Mononuclear cell (primary cell): ENCODE measurements around the gene TNNT2. TPM values are rescaled to one million over a fixed set of nuclear protein-coding genes. Genes with fewer than 3 reads are reported as not detected.

ENCODE experiments used
- H3K27me3 ChIP-seq: 2 replicates; pipeline ENCODE4 v1.6.0; 2011; ENCODE audit warnings: low read length, control low read depth; ENCODE audit not compliant: insufficient read depth
- H3K4me1 ChIP-seq: 2 replicates; pipeline ENCODE4 v1.5.1; 2011; ENCODE audit warnings: mild to moderate bottlenecking, low read length, control low read depth; ENCODE audit not compliant: insufficient read depth
- H3K4me3 ChIP-seq: 2 replicates; pipeline ENCODE4 v1.5.1; 2011; ENCODE audit warnings: mild to moderate bottlenecking, low read length, moderate library complexity
- H3K9me3 ChIP-seq: 2 replicates; pipeline ENCODE4 v1.5.1; 2011; ENCODE audit warnings: low read depth, mild to moderate bottlenecking, control low read depth, low read length
- total RNA-seq: library from RNA; depleted of rRNA; stranded (reverse); fragments of >200 nt; gene quantifications from one replicate; pipeline ENCODE4 v1.2.3, GENCODE V29; 2012

Gene TNNT2
- 0.10 TPM for total RNA-seq

GRCh38 chr1:201377611-201378092, at the start of gene TNNT2:
TSS of gene TNNT2 (minus strand) at chr1:201377680. CDS start at chr1:201373254, 4,426 bp downstream.
- Histone ChIP-seq H3K4me3 (no peak within 1 kb of the TSS), H3K4me1 (no peaks in the 10 kb centered on the region), H3K27me3 (no peaks in the 10 kb centered on the region), H3K9me3 (no peaks in the 10 kb centered on the region)

DNA sequence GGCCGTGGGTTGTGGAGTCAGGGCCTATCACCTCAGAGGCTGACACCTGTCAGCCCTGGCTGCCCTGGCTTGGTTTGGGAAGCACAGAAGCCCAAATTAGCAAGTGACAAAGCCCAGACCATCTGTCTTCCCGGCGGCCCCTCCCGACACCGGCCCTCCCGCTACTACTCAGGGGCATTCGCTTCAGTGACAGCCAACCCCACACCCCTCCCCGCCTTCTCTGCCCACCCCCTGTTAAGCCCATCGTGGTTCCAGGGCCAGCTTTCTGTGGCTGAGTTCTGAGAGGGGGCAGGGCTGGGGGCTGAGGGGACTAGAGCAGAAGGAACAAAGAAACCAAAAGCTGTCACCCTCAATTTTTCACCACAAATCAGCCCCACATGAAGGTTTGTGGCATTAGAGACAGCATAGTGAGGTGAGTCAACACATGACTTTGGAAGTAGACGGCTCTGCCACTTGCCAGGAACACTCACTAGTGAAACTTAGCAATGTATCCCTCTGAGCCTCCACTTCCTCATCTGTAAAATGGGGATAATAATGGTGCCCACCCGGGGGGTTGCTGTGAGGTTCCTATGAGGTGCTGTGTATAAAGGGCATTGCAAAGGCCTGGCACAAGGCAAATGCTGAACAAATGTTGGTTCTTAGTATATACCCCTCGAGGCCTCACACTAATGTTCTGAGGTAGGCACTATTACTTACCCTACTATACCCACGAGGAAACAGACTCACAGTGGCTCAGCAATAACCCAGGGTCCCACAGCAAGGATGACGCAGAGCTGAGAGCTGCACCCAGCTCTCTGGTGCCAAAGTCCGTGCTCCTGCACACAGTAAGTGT, 49.2 kb upstream of the TNNT2 start:
- H3K4me1 ChIP-seq = peaks cover 4% of the 10 kb centered on the region
- H3K27me3 ChIP-seq = no peaks in the 10 kb centered on the region
- no peaks in the 10 kb centered on the region for H3K9me3 ChIP-seq
- H3K4me3 ChIP-seq = no peak overlapping the region

- no peak overlapping the region for H3K4me3 ChIP-seq
- no peaks in the 10 kb centered on the region for H3K9me3 ChIP-seq
- peaks cover 4% of the 10 kb centered on the region for H3K4me1 ChIP-seq
- H3K27me3 ChIP-seq = no peaks in the 10 kb centered on the region
These were observed 46.7 kb upstream of the TNNT2 start for GRCh38 chr1:201424146-201424545.

- Histone ChIP-seq H3K4me3 (no peak overlapping the region), H3K9me3 (no peaks in the 10 kb centered on the region), H3K4me1 (peaks cover 4% of the 10 kb centered on the region), H3K27me3 (no peaks in the 10 kb centered on the region)
These were observed 46.2 kb upstream of the TNNT2 start for GRCh38 chr1:201423655-201424054.

GRCh38 chr1:201422436-201423030, 45.1 kb upstream of the TNNT2 start:
- H3K4me1 ChIP-seq = no peaks in the 10 kb centered on the region
- H3K9me3 ChIP-seq = no peaks in the 10 kb centered on the region
- H3K27me3 ChIP-seq = no peaks in the 10 kb centered on the region
- no peak overlapping the region for H3K4me3 ChIP-seq

DNA sequence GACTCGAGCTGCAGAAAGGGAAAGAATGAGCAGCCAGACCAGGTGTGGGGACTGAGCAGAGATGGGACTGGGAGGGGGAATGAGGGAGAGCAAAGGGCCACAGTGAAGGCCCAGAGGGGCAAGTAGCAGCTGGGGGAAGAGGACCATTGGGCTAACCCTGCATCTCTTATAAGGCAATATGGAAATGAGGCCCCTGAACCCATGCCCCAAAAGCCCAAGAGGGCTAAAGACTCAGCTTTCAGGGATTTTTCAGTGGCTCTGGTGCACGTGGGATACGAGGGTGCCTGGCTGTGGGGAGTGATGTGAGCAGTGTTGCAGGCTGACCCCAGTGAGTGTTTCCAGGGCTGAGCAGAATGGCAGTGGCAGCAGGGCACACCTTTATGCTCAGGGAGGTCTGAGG, 44.5 kb upstream of the TNNT2 start:
- Histone ChIP-seq H3K27me3 (no peaks in the 10 kb centered on the region), H3K4me1 (no peaks in the 10 kb centered on the region), H3K4me3 (no peak overlapping the region), H3K9me3 (no peaks in the 10 kb centered on the region)

DNA sequence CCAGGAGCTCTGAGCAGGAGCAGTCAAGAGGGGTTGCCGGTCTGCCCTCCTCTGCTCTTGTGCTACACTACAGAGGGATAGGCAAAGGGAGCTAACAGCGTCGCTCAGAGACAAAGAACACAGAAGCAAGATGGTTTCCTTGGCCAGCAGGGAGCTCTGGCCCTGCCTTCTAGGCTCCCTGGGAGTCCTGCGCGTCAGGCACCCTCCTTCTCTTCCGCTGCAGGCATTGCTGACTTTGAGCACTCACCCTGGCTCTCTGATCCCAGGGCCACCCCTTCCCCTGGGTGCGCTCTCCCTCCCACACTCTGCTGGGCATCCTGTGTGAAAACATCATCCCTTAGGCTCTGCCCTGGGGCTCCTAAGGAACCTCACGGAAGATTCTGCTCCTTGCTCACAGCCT, 43.6 kb upstream of the TNNT2 start:
- Histone ChIP-seq H3K9me3 (no peaks in the 10 kb centered on the region), H3K27me3 (no peaks in the 10 kb centered on the region), H3K4me3 (no peak overlapping the region), H3K4me1 (no peaks in the 10 kb centered on the region)

GRCh38 chr1:201420608-201421002, 43.1 kb upstream of the TNNT2 start:
- Histone ChIP-seq H3K4me1 (no peaks in the 10 kb centered on the region), H3K9me3 (no peaks in the 10 kb centered on the region), H3K4me3 (no peak overlapping the region), H3K27me3 (no peaks in the 10 kb centered on the region)

GRCh38 chr1:201419746-201420607, 42.5 kb upstream of the TNNT2 start:
- Histone ChIP-seq H3K27me3 (no peaks in the 10 kb centered on the region), H3K4me3 (no peak overlapping the region), H3K9me3 (no peaks in the 10 kb centered on the region), H3K4me1 (no peaks in the 10 kb centered on the region)

GRCh38 chr1:201419256-201419655, 41.8 kb upstream of the TNNT2 start:
- Histone ChIP-seq H3K4me3 (no peak overlapping the region), H3K9me3 (no peaks in the 10 kb centered on the region), H3K27me3 (no peaks in the 10 kb centered on the region), H3K4me1 (no peaks in the 10 kb centered on the region)

DNA sequence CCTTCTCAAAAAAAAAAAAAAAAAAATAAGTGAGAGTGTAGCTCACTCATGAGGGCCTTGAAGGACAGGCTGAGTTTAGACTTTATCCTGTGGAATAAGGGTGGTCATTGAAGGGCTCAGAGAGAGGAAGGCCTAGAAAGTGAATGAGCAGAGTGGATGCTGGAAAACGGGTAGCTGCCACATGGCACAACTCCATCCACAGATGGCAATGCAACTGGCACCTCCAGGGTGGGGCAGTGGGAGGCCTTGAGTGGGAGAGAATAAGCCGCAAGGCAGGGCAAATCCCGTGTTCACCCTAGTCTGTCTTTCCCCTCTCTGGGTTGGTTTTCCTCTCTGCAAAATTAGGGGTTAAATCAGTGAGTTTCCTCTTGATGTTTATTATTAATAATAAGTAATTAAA, 41.0 kb upstream of the TNNT2 start:
- H3K27me3 ChIP-seq = no peaks in the 10 kb centered on the region
- H3K9me3 ChIP-seq = no peaks in the 10 kb centered on the region
- H3K4me1 ChIP-seq = no peaks in the 10 kb centered on the region
- no peak overlapping the region for H3K4me3 ChIP-seq

DNA sequence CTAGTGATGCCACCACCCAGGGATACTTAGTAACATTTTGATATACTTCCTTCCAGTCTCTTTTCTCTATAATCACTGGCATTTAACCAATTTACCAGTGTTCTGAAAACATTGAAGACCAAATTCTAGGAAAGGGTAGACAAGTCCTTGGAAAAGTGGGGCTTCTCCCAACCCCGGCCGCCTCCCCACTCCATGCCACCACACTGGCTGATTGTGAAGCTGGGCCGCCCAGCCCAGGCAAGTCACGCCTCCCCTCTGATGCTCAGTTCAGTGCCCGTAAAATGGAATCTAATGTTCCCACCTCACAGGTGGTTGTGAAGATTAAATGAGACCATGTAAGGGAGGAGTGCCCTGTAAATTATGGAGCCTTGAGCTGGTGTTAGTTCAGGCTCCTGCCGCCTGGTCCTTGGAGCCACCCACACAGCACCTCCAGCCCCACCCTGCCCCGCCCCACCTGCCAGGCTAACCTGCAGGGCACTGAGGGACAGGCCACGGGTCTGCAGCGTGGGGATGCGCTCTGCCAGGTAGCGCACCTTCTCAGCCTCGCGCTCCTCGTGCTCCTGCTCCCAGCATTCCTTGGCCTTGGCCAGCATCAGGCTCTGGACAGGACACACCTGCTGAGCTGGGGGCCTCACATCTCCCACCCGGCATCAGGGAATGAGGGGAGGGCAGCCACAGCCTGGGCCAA, 36.7 kb upstream of the TNNT2 start:
- Histone ChIP-seq H3K9me3 (no peaks in the 10 kb centered on the region), H3K27me3 (no peaks in the 10 kb centered on the region)

DNA sequence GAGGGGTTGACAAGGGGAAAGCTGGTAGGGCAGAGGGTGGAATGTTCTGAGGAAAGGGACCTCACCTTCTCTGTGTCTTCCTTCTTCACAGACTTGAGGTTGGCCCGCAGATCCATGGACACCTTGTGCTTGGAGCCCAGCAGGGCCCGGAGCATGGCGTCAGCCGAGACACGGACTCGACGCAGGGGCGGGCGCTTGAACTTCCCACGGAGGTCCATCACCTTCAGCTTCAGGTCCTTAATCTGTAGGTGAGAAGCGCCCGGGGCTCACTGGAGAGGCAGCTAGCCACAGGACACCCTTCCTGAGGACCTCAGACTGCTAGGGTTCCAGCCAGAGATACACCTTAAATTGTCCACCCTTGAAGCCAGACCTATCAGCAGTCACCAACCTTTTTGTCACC, 33.8 kb upstream of the TNNT2 start:
- H3K9me3 ChIP-seq = no peaks in the 10 kb centered on the region
- no peak overlapping the region for H3K4me3 ChIP-seq
- no peaks in the 10 kb centered on the region for H3K4me1 ChIP-seq
- H3K27me3 ChIP-seq = no peaks in the 10 kb centered on the region

More for the DNA sequence above, 36.7 kb upstream of the TNNT2 start:
- no peak overlapping the region for H3K4me3 ChIP-seq
- H3K4me1 ChIP-seq = no peaks in the 10 kb centered on the region

- H3K4me1 ChIP-seq = no peaks in the 10 kb centered on the region
- H3K4me3 ChIP-seq = no peak overlapping the region
- H3K9me3 ChIP-seq = no peaks in the 10 kb centered on the region
- H3K27me3 ChIP-seq = no peaks in the 10 kb centered on the region
These were observed 32.0 kb upstream of the TNNT2 start for GRCh38 chr1:201409440-201409839.

GRCh38 chr1:201408834-201409200, 31.3 kb upstream of the TNNT2 start:
- Histone ChIP-seq H3K4me1 (no peaks in the 10 kb centered on the region), H3K4me3 (no peak overlapping the region), H3K27me3 (no peaks in the 10 kb centered on the region), H3K9me3 (no peaks in the 10 kb centered on the region)
